ENCODE measurements around the gene VWDE.

- TF ChIP-seq CTCF (IDR thresholded peaks at IDR 0.05; ENCODE audit: low read depth, low read length), result no peak
- TF ChIP-seq POLR2A (IDR thresholded peaks at IDR 0.05; ENCODE audit: extremely low read depth, insufficient read length), result no peak
- no peak for TF ChIP-seq MYC (IDR thresholded peaks at IDR 0.05; ENCODE audit: low read depth, low read length)
Observed at GRCh38 chr7:12297283-12298108, 106.2 kb downstream of the VWDE start.

Data from NB4 (cell line).